T follicular helper cell (primary cell): ENCODE results near the gene TRIM75.
"Not testable (repeated sequence)": the region's sequence is repeated elsewhere in the genome, so short reads cannot be mapped to it uniquely, and the experiment has no call there.

Experiments
- DNase-seq: peaks from one replicate; pipeline ENCODE4 v3.0.0-alpha.2; 2020; ENCODE audit warnings: low read depth

The TRIM75 gene

DNA sequence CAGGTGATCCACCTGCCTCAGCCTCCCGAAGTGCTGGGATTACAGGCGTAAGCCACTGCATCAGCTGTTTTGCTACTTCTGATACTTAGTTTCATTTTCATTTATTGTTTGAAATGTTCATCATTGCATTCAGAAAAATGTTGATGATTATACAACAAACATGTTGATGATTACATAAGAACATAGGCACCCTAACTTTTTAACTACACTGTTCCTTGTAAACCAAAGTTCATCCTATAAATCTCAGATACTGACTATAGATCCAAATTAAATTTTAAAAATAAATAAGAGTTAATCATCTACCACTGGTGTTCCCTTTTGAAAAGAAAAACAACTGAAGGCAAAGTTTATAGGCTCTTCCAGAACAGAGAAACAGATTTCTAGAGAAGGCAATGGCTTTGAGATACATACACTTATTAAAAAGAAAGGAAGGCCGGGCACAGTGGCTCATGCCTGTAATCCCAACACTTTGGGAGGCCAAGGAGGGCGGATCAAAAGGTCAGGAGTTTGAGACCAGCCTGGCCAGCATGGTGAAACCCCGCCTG is 23.4 kb downstream of the TRIM75 start:
- no peak for DNase-seq

DNA sequence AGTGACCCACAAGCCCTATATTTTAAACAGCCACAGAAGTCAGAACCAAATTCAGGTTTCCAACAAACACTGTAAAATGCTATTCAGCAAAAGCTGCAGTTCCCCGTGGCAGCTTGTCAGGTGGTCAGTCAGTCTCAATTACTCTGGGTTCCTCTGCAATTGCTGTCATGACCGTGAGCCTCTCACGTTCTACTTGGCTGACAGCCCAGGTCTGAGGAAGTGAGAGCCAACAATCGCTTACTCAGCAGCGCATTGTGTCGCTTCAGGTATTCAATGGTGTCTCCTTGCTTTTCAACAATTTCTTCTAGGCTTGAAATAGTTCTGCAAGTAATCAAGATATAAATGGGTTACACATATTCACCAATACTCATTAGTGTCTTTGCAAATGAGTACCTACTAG is 25.8 kb downstream of the TRIM75 start:
- DNase-seq: no peak

GRCh38 chr4:165084787-165085186 is 31.1 kb downstream of the TRIM75 start:
- not testable (repeated sequence) for DNase-seq

DNA sequence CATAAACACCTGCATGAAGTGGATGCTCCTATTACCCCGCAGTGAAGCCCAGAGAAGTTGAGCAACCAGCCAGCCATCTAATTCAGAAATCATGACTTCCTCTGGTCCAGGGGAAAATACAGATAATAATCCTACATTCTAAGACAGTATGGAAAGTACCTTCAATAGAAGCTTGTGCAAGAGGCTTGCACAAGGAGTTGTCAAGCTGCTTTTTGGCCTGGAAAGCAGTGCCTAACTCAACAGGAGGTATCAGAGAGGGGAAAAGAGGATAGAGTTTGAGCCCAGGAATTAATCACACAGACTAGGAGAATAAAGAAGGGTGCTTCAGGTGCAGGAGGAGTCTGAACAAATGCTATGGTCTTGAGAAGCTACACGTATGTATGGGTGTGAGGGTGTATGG is 32.3 kb downstream of the TRIM75 start:
- no peak for DNase-seq

DNA sequence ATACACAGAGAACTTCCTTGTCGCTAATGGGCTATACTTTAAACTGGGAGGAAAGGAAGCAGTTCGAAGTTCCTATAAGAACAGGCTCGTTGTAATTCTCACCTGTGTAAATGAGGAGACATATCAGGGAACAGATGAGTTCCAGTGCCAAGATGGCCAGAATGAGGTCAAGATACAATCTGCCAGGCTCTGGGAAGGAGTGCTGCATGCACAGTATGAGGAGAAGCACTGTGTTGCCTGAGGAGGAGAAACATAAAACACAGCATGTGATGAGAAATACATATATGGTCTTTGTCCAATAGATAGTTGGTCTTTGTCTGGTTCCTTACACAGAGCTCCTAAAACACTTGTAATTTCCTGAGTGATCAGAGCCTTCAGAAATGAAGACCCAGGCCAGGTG is 34.7 kb downstream of the TRIM75 start:
- DNase-seq: no peak

DNA sequence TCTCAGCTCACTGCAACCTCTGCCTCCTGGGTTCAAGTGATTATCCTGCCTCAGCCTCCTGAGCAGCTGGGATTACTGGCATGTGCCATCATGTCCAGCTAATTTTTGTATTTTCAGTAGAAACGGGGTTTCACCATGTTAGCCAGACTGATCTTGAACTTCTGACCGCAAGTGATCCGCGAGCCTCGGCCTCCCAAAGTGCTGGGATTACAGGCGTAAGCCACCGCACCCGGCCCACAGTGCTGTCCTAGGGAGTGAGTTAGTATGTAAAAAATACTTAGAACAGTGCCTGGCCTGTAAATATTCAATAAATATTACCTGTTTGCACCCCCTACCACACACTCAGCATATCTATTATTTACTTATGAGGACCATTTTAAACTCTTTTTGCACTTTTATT is 38.5 kb downstream of the TRIM75 start:
- DNase-seq: not testable (repeated sequence)

- DNase-seq: no peak
Observed at GRCh38 chr4:165094873-165095272, 41.2 kb downstream of the TRIM75 start.

DNA sequence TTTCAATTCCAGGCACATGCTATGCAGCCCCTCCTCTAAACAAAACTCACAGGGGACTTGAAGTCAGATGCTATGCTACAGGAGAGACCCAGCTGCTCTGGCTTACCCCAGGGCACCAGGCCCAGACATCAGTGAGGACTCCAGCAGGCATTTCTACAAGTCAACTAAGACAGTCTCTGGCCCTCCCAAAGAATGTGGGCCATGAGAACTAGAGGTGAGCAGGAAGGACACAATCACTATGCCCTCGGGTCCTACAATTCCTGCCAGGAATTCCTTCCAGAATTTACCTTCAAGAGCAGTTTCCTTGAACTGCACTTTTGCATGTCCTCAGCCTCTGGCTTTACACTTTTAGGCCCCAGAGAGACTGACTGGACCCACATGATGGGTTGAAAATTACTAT is 41.6 kb downstream of the TRIM75 start:
- no peak for DNase-seq

GRCh38 chr4:165096776-165097175 is 43.1 kb downstream of the TRIM75 start:
- DNase-seq: no peak

DNA sequence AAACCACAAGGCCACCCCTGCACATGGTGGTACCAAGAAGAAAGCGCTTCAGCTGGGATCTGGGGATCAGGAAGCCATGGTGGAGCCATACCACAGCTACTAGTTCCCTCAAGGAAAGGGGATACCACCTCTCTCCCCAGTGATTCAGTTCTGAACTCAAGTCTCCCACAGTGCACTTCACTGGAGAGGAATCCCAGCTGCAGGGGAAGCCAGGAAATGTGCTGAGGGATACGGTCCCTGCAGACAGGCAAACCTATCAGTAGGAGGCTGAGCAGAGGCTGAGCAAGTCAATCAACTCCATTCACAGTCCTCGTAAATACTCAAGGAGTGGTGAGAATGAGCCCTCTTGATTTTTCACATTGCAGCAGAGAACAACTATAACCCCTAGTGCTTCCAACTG is 48.0 kb downstream of the TRIM75 start:
- DNase-seq: no peak

DNA sequence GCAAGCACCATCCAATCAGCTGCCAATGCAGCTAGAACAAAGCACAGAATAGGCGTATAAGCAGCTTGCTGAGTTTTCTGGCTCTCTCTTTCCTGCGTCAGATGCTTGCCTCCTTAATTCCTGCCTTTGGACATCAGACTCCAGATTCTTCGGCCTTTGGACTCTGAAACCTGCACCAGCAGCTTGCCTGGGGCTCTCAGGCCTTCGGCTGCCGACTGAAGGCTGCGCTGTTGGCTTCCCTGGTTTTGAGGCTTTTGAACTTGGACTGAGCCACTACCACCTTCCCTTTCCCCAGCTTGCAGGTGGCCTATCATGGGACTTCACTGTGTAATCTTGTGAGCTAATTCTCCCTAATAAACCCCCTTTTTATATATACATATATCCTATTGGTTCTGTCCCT is 52.9 kb downstream of the TRIM75 start:
- DNase-seq: no peak
